OCI-LY1 (cell line): Measurements from ENCODE around the gene FREM2.

ENCODE experiments used
- H2AFZ ChIP-seq: fragments of 200-600 bp; sonication (generic), shearing (Covaris generic); 2 replicates; pipeline ENCODE4 v1.6.0; 2014; ENCODE audit warnings: antibody characterized with exemption, mild to moderate bottlenecking, low read length
- H3F3A ChIP-seq: fragments of 200-600 bp; sonication (generic), shearing (Covaris generic); 2 replicates; pipeline ENCODE4 v1.6.0; 2014; ENCODE audit warnings: mild to moderate bottlenecking, antibody characterized with exemption, low read length, moderate library complexity; ENCODE audit not compliant: insufficient read depth
- H3K27ac ChIP-seq: fragments of 200-600 bp; sonication (generic); 2 replicates; pipeline ENCODE4 v1.5.1; 2014; ENCODE audit warnings: low read length, mixed run types, mild to moderate bottlenecking, low read depth; ENCODE audit not compliant: poor library complexity, severe bottlenecking
- H3K27me3 ChIP-seq: fragments of 200-600 bp; sonication (generic); 2 replicates; pipeline ENCODE4 v1.6.0; 2014; ENCODE audit warnings: antibody characterized with exemption, mild to moderate bottlenecking, low read length, moderate library complexity; ENCODE audit not compliant: insufficient read depth
- H3K36me3 ChIP-seq: fragments of 200-600 bp; sonication (generic); 2 replicates; pipeline ENCODE4 v1.6.1; 2014; ENCODE audit warnings: mild to moderate bottlenecking, antibody characterized with exemption, low read length, moderate library complexity, mixed read lengths; ENCODE audit not compliant: insufficient read depth
- H3K4me1 ChIP-seq: fragments of 200-600 bp; sonication (generic); 2 replicates; pipeline ENCODE4 v1.5.1; 2014; ENCODE audit warnings: mild to moderate bottlenecking, low read length, moderate library complexity; ENCODE audit not compliant: insufficient read depth, severe bottlenecking
- H3K4me2 ChIP-seq: fragments of 200-600 bp; sonication (generic), shearing (Covaris generic); 2 replicates; pipeline ENCODE4 v1.6.1; 2014; ENCODE audit warnings: low read length
- H3K4me3 ChIP-seq: fragments of 200-600 bp; sonication (generic); 2 replicates; pipeline ENCODE4 v1.5.1; 2014; ENCODE audit warnings: low read length, low read depth, mild to moderate bottlenecking, mixed read lengths; ENCODE audit not compliant: poor library complexity, severe bottlenecking
- H3K79me2 ChIP-seq: fragments of 200-600 bp; shearing (Covaris generic); 2 replicates; pipeline ENCODE4 v1.6.1; 2016; ENCODE audit warnings: mixed run types, low read length, mixed read lengths; ENCODE audit not compliant: insufficient read depth
- H3K9ac ChIP-seq: fragments of 200-600 bp; sonication (generic), shearing (Covaris generic); 2 replicates; pipeline ENCODE4 v1.6.1; 2014; ENCODE audit warnings: mild to moderate bottlenecking, low read length, mixed read lengths
- H3K9me2 ChIP-seq: fragments of 200-600 bp; sonication (generic), shearing (Covaris generic); 2 replicates; pipeline ENCODE4 v1.6.1; 2014; ENCODE audit warnings: low read depth, mild to moderate bottlenecking, low read length, mixed read lengths
- H3K9me3 ChIP-seq: fragments of 200-600 bp; shearing (Covaris generic); 2 replicates; pipeline ENCODE4 v1.6.1; 2014; ENCODE audit warnings: low read length, mixed read lengths
- H4K20me1 ChIP-seq: fragments of 200-600 bp; sonication (generic), shearing (Covaris generic); 2 replicates; pipeline ENCODE4 v1.6.0; 2016; ENCODE audit warnings: mild to moderate bottlenecking, low read length; ENCODE audit not compliant: insufficient read depth
- EZH2 ChIP-seq: fragments of 200-600 bp; sonication (generic), shearing (Covaris generic); IDR thresholded peaks from 2 replicates; pipeline ENCODE4 v1.8.0; 2017; ENCODE audit warnings: borderline replicate concordance, mixed run types, mild to moderate bottlenecking, antibody characterized with exemption, low read length, moderate library complexity, mixed read lengths
- TF ChIP-seq, protein P1 (sequence below): fragments of 200-600 bp; sonication (generic), shearing (Covaris generic); IDR thresholded peaks from 2 replicates; pipeline ENCODE4 v1.5.1; 2017; ENCODE audit warnings: mild to moderate bottlenecking, antibody characterized with exemption, low read length, moderate library complexity, mixed read lengths

Gene FREM2

DNA sequence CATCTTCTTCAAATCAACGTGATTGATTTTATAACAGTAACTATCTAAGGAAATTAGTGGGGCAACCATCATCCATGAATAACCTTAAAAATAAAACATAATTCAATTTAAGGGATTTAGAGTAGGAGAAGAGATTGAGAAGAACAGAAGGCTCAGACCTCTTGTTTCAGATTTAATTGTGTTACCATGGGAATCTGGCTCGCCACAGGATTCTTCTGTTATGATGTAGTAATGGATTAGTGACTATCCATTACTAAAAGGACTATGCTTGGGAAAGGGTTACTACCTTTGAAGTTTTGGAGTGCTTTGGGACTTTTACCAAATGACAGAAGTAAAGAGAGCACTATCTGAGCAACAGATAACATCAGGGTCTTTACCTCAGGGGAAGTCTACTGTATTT, 13.2 kb downstream of the FREM2 start:
- Histone ChIP-seq H4K20me1 (no peaks in the 10 kb centered on the region), H3K9me3 (no peaks in the 10 kb centered on the region), H2AFZ (no peak overlapping the region), H3K79me2 (no peaks in the 10 kb centered on the region), H3K27me3 (no peaks in the 10 kb centered on the region), H3K4me2 (no peak overlapping the region), H3K36me3 (no peaks in the 10 kb centered on the region), H3K4me3 (no peak overlapping the region), H3F3A (no peaks in the 10 kb centered on the region), H3K27ac (no peak overlapping the region), H3K9ac (no peak overlapping the region), H3K9me2 (no peaks in the 10 kb centered on the region), H3K4me1 (no peaks in the 10 kb centered on the region)
- TF ChIP-seq, protein P1, sequence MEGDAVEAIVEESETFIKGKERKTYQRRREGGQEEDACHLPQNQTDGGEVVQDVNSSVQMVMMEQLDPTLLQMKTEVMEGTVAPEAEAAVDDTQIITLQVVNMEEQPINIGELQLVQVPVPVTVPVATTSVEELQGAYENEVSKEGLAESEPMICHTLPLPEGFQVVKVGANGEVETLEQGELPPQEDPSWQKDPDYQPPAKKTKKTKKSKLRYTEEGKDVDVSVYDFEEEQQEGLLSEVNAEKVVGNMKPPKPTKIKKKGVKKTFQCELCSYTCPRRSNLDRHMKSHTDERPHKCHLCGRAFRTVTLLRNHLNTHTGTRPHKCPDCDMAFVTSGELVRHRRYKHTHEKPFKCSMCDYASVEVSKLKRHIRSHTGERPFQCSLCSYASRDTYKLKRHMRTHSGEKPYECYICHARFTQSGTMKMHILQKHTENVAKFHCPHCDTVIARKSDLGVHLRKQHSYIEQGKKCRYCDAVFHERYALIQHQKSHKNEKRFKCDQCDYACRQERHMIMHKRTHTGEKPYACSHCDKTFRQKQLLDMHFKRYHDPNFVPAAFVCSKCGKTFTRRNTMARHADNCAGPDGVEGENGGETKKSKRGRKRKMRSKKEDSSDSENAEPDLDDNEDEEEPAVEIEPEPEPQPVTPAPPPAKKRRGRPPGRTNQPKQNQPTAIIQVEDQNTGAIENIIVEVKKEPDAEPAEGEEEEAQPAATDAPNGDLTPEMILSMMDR = no peak
- no peak for TF ChIP-seq EZH2

GRCh38 chr13:38702669-38703068, 15.8 kb downstream of the FREM2 start:
- TF ChIP-seq EZH2 = no peak
- TF ChIP-seq, protein P1 = no peak
- Histone ChIP-seq H3F3A (no peaks in the 10 kb centered on the region), H3K4me3 (no peak overlapping the region), H2AFZ (no peak overlapping the region), H3K36me3 (no peaks in the 10 kb centered on the region), H3K9me2 (no peaks in the 10 kb centered on the region), H3K9ac (no peak overlapping the region), H3K9me3 (no peaks in the 10 kb centered on the region), H4K20me1 (no peaks in the 10 kb centered on the region), H3K79me2 (no peaks in the 10 kb centered on the region), H3K4me1 (no peaks in the 10 kb centered on the region), H3K4me2 (no peak overlapping the region), H3K27ac (no peak overlapping the region), H3K27me3 (no peaks in the 10 kb centered on the region)

GRCh38 chr13:38703255-38703654, 16.4 kb downstream of the FREM2 start:
- Histone ChIP-seq H3K36me3 (no peaks in the 10 kb centered on the region), H2AFZ (no peak overlapping the region), H3K9ac (no peak overlapping the region), H3K27me3 (no peaks in the 10 kb centered on the region), H3K9me2 (no peaks in the 10 kb centered on the region), H3K4me3 (no peak overlapping the region), H3K79me2 (no peaks in the 10 kb centered on the region), H3K9me3 (no peaks in the 10 kb centered on the region), H3K27ac (no peak overlapping the region), H4K20me1 (no peaks in the 10 kb centered on the region), H3K4me2 (no peak overlapping the region), H3K4me1 (no peaks in the 10 kb centered on the region), H3F3A (no peaks in the 10 kb centered on the region)
- no peak for TF ChIP-seq EZH2
- TF ChIP-seq, protein P1 = no peak
